Neural cell (in vitro differentiated cells): Measurements from ENCODE around the gene B4GALT4. TPM values are rescaled to one million over a fixed set of nuclear protein-coding genes. Genes with fewer than 3 reads are reported as not detected.

Source experiments
- H2AFZ ChIP-seq: fragments of 200-600, 300-800 bp; sonication (generic), shearing (Covaris generic); 2 replicates; pipeline ENCODE4 v1.6.0; 2014; ENCODE audit warnings: low read depth, mild to moderate bottlenecking, antibody characterized with exemption, low read length, moderate library complexity
- H3F3A ChIP-seq: fragments of 200-600 bp; shearing (Covaris generic); 2 replicates; pipeline ENCODE4 v1.6.1; 2016; ENCODE audit warnings: mild to moderate bottlenecking, moderate library complexity, mixed read lengths, antibody characterized with exemption, low read length; ENCODE audit not compliant: insufficient read depth, poor library complexity, severe bottlenecking
- H3K27ac ChIP-seq: fragments of 200-600, 300-800 bp; sonication (generic), shearing (Covaris generic); 2 replicates; pipeline ENCODE4 v1.5.1; 2014; ENCODE audit warnings: mild to moderate bottlenecking, low read length, moderate library complexity
- H3K27me3 ChIP-seq: fragments of 300-800, 200-600 bp; sonication (generic), shearing (Covaris generic); 2 replicates; pipeline ENCODE4 v1.6.0; 2014; ENCODE audit warnings: mild to moderate bottlenecking, low read depth, low read length, moderate library complexity; ENCODE audit not compliant: insufficient read depth
- H3K36me3 ChIP-seq: fragments of 300-800, 200-600 bp; sonication (generic), shearing (Covaris generic); 2 replicates; pipeline ENCODE4 v1.5.1; 2014; ENCODE audit warnings: mild to moderate bottlenecking, antibody characterized with exemption, low read length, moderate library complexity; ENCODE audit not compliant: insufficient read depth
- H3K4me2 ChIP-seq: fragments of 300-800, 200-600 bp; sonication (generic), shearing (Covaris generic); 2 replicates; pipeline ENCODE4 v1.6.0; 2014; ENCODE audit warnings: mild to moderate bottlenecking, low read length
- H3K4me3 ChIP-seq: fragments of 300-800, 200-600 bp; sonication (generic), shearing (Covaris generic); 2 replicates; pipeline ENCODE4 v1.5.1; 2014; ENCODE audit warnings: mild to moderate bottlenecking, low read length, moderate library complexity
- H3K79me2 ChIP-seq: fragments of 200-600 bp; shearing (Covaris generic); replicated peaks from 2 replicates; pipeline ENCODE4 v1.6.0; 2014; ENCODE audit warnings: mild to moderate bottlenecking, low read length, moderate library complexity; ENCODE audit not compliant: insufficient read depth
- H3K9ac ChIP-seq: fragments of 300-800, 200-600 bp; sonication (generic), shearing (Covaris generic); 2 replicates; pipeline ENCODE4 v1.6.1; 2016; ENCODE audit warnings: mild to moderate bottlenecking, low read length, mixed read lengths
- H3K9me2 ChIP-seq: fragments of 200-600 bp; shearing (Covaris generic); 2 replicates; pipeline ENCODE4 v1.6.1; 2016; ENCODE audit warnings: mild to moderate bottlenecking, low read length, mixed read lengths; ENCODE audit not compliant: insufficient read depth
- H3K9me3 ChIP-seq: fragments of 200-600, 300-800 bp; sonication (generic), shearing (Covaris generic); 2 replicates; pipeline ENCODE4 v1.6.1; 2016; ENCODE audit warnings: mild to moderate bottlenecking, mixed run types, low read length, moderate library complexity, mixed read lengths
- H4K20me1 ChIP-seq: fragments of 200-600 bp; shearing (Covaris generic); 2 replicates; pipeline ENCODE4 v1.6.1; 2016; ENCODE audit warnings: mild to moderate bottlenecking, mixed run types; ENCODE audit not compliant: insufficient read depth
- CTCF ChIP-seq: fragments of 450-650 bp; IDR thresholded peaks from 2 replicates; pipeline ENCODE4 v1.5.1; 2014; ENCODE audit warnings: antibody characterized with exemption, mild to moderate bottlenecking, moderate library complexity; ENCODE audit not compliant: poor library complexity, severe bottlenecking
- EP300 ChIP-seq: fragments of 450-650 bp; conservative IDR thresholded peaks from 2 replicates; pipeline ENCODE4 v1.6.1; 2014; ENCODE audit warnings: antibody characterized with exemption, mild to moderate bottlenecking, moderate library complexity; ENCODE audit not compliant: poor library complexity, severe bottlenecking
- EZH2 ChIP-seq: fragments of 200-600, 300-800 bp; shearing (Covaris generic), sonication (generic); IDR thresholded peaks from 2 replicates; pipeline ENCODE4 v1.6.1; 2014; ENCODE audit warnings: antibody characterized with exemption, low read length, borderline replicate concordance, mild to moderate bottlenecking; ENCODE audit not compliant: insufficient read depth, poor library complexity, severe bottlenecking
- MXI1 ChIP-seq: fragments of 450-650 bp; conservative IDR thresholded peaks from 2 replicates; pipeline ENCODE4 v1.6.1; 2014; ENCODE audit warnings: antibody characterized with exemption, mild to moderate bottlenecking; ENCODE audit not compliant: poor library complexity, severe bottlenecking
- POLR2AphosphoS5 ChIP-seq: IDR thresholded peaks from 2 replicates; pipeline ENCODE4 v1.6.1; 2012
- RAD21 ChIP-seq: fragments of 450-650 bp; conservative IDR thresholded peaks from 2 replicates; pipeline ENCODE4 v1.6.1; 2014; ENCODE audit warnings: antibody characterized with exemption, mild to moderate bottlenecking, moderate library complexity
- SMC3 ChIP-seq: fragments of 450-650 bp; conservative IDR thresholded peaks from 2 replicates; pipeline ENCODE4 v1.6.1; 2014; ENCODE audit warnings: antibody characterized with exemption, mild to moderate bottlenecking, moderate library complexity; ENCODE audit not compliant: poor library complexity
- TAF1 ChIP-seq: IDR thresholded peaks from 2 replicates; pipeline ENCODE4 v1.6.1; 2012; ENCODE audit warnings: low read depth
- polyA minus RNA-seq: library from RNA; depleted of rRNA, polyadenylated mRNA; stranded (reverse); fragments of >200 nt; gene quantifications from 2 replicates; pipeline ENCODE4 v1.2.3, GENCODE V29; 2014
- polyA plus RNA-seq: library from polyadenylated mRNA; depleted of rRNA; stranded (reverse); fragments of >200 nt; gene quantifications from 2 replicates; pipeline ENCODE4 v1.2.3, GENCODE V29; 2014
- TF ChIP-seq, protein P1 (sequence below): IDR thresholded peaks from 2 replicates; pipeline ENCODE4 v1.6.1; 2012; ENCODE audit warnings: borderline replicate concordance

The B4GALT4 gene
- 11.8 and 12.0 TPM in 2 replicates for polyA plus RNA-seq
- polyA minus RNA-seq = 11.6 and 13.1 TPM in 2 replicates

DNA sequence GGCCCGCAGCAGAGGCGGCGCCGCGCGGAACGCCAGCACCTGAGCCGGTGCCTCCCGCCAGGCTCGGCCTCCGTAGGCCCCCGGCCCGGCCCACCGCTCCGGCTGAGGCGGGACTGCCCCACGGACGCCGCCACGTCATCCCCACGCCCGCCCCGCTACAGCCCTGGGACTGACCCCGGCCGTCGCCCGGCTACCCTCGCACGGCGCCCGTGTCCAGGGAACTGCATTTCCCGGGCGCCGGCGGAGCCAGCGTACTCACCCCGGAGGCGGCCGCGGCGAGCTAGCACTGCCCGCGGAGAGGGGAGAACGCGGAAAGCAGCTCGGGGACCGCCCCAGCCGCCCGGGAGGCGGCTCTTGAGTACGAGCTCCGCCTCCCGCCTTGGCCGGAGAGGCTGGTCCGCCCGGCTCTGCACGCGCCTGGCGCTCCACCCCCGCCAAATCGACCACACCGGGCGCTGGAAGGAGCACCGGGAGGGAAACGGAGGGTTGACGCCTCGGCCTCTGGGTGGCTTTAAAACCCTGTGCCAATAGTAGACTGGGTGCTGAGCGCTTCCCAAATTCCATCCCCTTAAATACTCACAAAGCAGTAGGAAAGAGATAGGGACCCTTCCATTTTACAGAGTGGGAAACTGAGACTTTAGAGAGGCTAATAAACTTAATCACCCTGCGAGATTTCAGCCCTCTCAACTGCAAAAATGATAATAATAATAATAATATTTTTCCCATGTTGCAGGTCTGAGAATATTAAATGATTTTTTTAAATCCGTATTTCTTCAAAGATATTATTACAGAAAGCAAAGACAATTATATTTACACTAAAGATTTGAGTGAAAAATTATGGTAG lies at the start of gene B4GALT4:
B4GALT4 (minus strand) TSS at position 288 of the 844 bp plus-strand sequence. CDS start 10,779 bp downstream, outside the sequence.
- Histone ChIP-seq H3K9ac (peak within 1 kb of the TSS; percentile 72), H3K27ac (peak within 1 kb of the TSS; percentile 20), H4K20me1 (no peaks in the 10 kb centered on the region), H3K79me2 (no peaks in the 10 kb centered on the region), H3K9me3 (no peaks in the 10 kb centered on the region), H3K36me3 (no peaks in the 10 kb centered on the region), H3K9me2 (no peaks in the 10 kb centered on the region), H3K4me3 (peak within 1 kb of the TSS; percentile 81), H2AFZ (peak within 1 kb of the TSS; percentile 51), H3K4me2 (peak within 1 kb of the TSS; percentile 98), H3F3A (no peaks in the 10 kb centered on the region), H3K27me3 (no peaks in the 10 kb centered on the region)
- TF ChIP-seq TAF1 (peak; percentile 64), CTCF (no peak), POLR2AphosphoS5 (peak; percentile 47), EZH2 (no peak), MXI1 (peak; percentile 49), EP300 (no peak), SMC3 (peak; percentile 11), RAD21 (peak; percentile 10)
- TF ChIP-seq, protein P1, sequence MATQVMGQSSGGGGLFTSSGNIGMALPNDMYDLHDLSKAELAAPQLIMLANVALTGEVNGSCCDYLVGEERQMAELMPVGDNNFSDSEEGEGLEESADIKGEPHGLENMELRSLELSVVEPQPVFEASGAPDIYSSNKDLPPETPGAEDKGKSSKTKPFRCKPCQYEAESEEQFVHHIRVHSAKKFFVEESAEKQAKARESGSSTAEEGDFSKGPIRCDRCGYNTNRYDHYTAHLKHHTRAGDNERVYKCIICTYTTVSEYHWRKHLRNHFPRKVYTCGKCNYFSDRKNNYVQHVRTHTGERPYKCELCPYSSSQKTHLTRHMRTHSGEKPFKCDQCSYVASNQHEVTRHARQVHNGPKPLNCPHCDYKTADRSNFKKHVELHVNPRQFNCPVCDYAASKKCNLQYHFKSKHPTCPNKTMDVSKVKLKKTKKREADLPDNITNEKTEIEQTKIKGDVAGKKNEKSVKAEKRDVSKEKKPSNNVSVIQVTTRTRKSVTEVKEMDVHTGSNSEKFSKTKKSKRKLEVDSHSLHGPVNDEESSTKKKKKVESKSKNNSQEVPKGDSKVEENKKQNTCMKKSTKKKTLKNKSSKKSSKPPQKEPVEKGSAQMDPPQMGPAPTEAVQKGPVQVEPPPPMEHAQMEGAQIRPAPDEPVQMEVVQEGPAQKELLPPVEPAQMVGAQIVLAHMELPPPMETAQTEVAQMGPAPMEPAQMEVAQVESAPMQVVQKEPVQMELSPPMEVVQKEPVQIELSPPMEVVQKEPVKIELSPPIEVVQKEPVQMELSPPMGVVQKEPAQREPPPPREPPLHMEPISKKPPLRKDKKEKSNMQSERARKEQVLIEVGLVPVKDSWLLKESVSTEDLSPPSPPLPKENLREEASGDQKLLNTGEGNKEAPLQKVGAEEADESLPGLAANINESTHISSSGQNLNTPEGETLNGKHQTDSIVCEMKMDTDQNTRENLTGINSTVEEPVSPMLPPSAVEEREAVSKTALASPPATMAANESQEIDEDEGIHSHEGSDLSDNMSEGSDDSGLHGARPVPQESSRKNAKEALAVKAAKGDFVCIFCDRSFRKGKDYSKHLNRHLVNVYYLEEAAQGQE = peak; percentile 67

DNA sequence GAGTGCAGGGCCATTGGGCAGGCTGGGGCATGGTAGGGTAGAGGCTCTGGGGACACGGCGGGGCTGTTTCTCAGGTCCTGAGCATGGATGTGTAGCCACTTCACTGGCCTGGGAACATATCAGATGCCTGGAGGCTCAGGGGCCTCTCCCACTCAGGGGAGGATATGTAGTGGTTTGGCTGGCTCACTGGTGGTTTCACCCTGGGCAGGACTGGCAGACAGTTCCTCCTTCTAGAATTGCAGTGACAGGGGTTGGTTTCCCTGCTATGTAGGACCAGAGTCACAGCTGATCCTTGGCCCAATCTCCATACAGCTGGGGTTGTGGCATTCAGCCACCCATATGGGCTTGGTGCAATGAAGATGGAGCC lies 48.7 kb upstream of the B4GALT4 start:
- Histone ChIP-seq H3K4me2 (no peak overlapping the region), H3F3A (no peaks in the 10 kb centered on the region), H3K9me3 (no peaks in the 10 kb centered on the region), H3K9ac (no peak overlapping the region), H3K27me3 (peaks cover 21% of the 10 kb centered on the region), H3K4me3 (no peak overlapping the region), H3K9me2 (no peaks in the 10 kb centered on the region), H3K36me3 (no peaks in the 10 kb centered on the region), H3K79me2 (no peaks in the 10 kb centered on the region), H3K27ac (no peak overlapping the region), H4K20me1 (no peaks in the 10 kb centered on the region), H2AFZ (no peak overlapping the region)
- no peak for TF ChIP-seq EZH2
- no peak for TF ChIP-seq SMC3
- no peak for TF ChIP-seq TAF1
- no peak for TF ChIP-seq EP300
- TF ChIP-seq MXI1 = no peak
- TF ChIP-seq POLR2AphosphoS5 = no peak
- TF ChIP-seq CTCF = no peak
- no peak for TF ChIP-seq RAD21
- TF ChIP-seq, protein P1 = no peak
